ENCODE measurements around the gene MAN1A2.
A peak's percentile ranks its signal among the peaks of the same experiment; 100 is the strongest.

The MAN1A2 gene

DNA sequence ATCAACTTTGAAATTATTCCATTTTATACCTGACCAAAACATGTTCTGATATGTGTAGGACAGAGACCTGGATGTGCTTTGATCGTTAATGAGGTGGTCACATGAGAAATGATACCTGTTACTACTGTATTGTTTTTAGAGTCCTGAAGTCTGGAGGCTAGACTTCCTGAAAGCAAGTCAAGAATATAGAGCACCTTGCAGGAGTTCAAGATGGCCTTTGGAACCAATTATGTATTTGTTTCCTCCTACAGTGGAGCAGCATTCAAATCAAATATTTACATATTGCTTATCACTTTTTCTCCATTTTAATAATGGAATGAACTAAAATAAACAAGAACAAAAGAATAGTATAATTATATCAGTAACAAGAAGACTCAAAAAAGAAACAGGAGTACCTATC is 155.9 kb downstream of the MAN1A2 start:
- H3K9ac ChIP-seq (ENCODE audit: low read depth in 1 of 2, low read length in 2 of 2), result no peak overlapping the region
- H3K9me3 ChIP-seq (ENCODE audit: control insufficient read depth in 1 of 2, low read length in 2 of 2), result no peaks in the 10 kb centered on the region
- no peaks in the 10 kb centered on the region for H3K27me3 ChIP-seq (ENCODE audit: control insufficient read depth in 1 of 2, insufficient read depth in 2 of 2, low read length in 2 of 2)
- no peaks in the 10 kb centered on the region for H3K4me1 ChIP-seq (ENCODE audit: control insufficient read depth in 1 of 2, insufficient read depth in 2 of 2, low read length in 2 of 2)
- H3K27ac ChIP-seq (ENCODE audit: low read depth, low read length), result no peak overlapping the region
- H3K36me3 ChIP-seq (ENCODE audit: control insufficient read depth in 1 of 2, insufficient read depth in 2 of 2, low read length in 2 of 2), result peaks cover 0 to 10% of the 10 kb centered on the region in 2 donors
- H3K4me3 ChIP-seq (ENCODE audit: low read depth in 1 of 2, low read length in 2 of 2), result no peak overlapping the region

DNA sequence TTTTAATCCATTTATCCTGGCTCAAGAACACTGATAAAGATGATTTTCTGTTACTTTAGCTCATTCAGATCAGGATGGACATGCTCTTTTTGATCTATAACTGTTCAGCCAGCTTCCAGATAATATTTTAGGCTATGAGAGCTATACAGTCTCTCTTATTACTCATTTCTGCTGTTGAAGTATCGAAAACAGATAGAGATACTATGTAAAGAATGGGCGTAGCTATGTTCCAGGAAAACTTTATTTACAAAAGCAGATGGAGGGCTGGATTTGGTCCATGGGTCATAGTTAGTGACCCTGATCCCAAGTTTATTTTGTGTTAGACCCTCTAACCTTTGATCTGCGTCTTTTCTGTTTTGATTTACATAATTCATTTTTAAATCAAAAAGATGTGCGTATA is 159.8 kb downstream of the MAN1A2 start:
- no peaks in the 10 kb centered on the region for H3K4me1 ChIP-seq (ENCODE audit: control insufficient read depth in 1 of 2, insufficient read depth in 2 of 2, low read length in 2 of 2)
- H3K9ac ChIP-seq (ENCODE audit: low read depth in 1 of 2, low read length in 2 of 2), result no peak overlapping the region
- peaks cover 0 to 10% of the 10 kb centered on the region in 2 donors for H3K36me3 ChIP-seq (ENCODE audit: control insufficient read depth in 1 of 2, insufficient read depth in 2 of 2, low read length in 2 of 2)
- H3K27ac ChIP-seq (ENCODE audit: low read depth, low read length), result no peak overlapping the region
- H3K9me3 ChIP-seq (ENCODE audit: control insufficient read depth in 1 of 2, low read length in 2 of 2), result no peaks in the 10 kb centered on the region
- H3K4me3 ChIP-seq (ENCODE audit: low read depth in 1 of 2, low read length in 2 of 2), result no peak overlapping the region
- H3K27me3 ChIP-seq (ENCODE audit: control insufficient read depth in 1 of 2, insufficient read depth in 2 of 2, low read length in 2 of 2), result no peaks in the 10 kb centered on the region

DNA sequence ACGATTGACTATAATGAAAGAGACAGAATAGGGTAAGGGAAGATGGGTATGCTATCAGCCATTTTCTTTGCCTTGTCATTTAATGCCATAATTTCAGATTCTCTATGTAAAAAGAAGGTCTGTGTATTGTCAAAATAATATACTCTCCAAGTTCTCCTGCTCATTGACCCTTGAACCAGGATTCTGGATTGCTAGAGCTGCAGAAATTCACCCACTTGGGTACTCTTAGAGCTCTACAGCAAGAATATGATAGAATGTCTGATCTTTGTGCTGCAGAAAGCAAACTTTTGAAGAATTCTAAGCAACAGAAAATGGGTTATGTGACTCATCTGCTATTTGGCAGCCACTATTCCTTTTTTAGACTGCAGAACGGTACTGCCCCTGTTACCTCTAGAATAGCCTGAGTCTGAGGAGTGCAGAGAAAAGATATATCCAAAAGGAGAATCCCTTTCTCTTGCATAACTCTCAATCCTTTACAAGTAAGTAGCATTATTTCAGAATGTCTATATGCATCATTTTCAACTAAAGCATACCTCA is 160.4 kb downstream of the MAN1A2 start:
- H3K9ac ChIP-seq (ENCODE audit: low read depth in 1 of 2, low read length in 2 of 2), result no peak overlapping the region
- H3K4me1 ChIP-seq (ENCODE audit: control insufficient read depth in 1 of 2, insufficient read depth in 2 of 2, low read length in 2 of 2), result no peaks in the 10 kb centered on the region
- no peaks in the 10 kb centered on the region for H3K9me3 ChIP-seq (ENCODE audit: control insufficient read depth in 1 of 2, low read length in 2 of 2)
- H3K4me3 ChIP-seq (ENCODE audit: low read depth in 1 of 2, low read length in 2 of 2), result no peak overlapping the region
- H3K27ac ChIP-seq (ENCODE audit: low read depth, low read length), result no peak overlapping the region
- H3K27me3 ChIP-seq (ENCODE audit: control insufficient read depth in 1 of 2, insufficient read depth in 2 of 2, low read length in 2 of 2), result no peaks in the 10 kb centered on the region
- H3K36me3 ChIP-seq (ENCODE audit: control insufficient read depth in 1 of 2, insufficient read depth in 2 of 2, low read length in 2 of 2), result peaks cover 0 to 10% of the 10 kb centered on the region in 2 donors

DNA sequence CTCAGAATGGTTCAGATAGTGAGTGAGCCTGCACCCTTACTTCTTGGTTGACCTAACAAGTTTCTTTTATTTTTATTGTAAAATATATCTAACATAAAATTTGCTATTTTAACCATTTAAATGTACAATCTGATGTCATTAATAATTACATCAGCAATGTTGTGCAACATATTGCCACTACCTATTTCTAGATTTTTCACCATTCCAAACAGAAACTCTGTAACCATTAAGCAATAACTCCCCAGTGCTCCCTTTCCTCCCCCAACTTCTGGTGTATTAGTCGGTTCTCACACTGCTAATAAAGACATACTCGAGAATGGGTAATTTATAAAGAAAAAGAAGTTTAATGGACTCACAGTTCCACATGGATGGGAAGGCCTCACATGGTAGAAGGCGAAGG is 162.4 kb downstream of the MAN1A2 start:
- H3K4me3 ChIP-seq (ENCODE audit: low read depth in 1 of 2, low read length in 2 of 2), result no peak overlapping the region
- no peak overlapping the region for H3K27ac ChIP-seq (ENCODE audit: low read depth, low read length)
- H3K9ac ChIP-seq (ENCODE audit: low read depth in 1 of 2, low read length in 2 of 2), result no peak overlapping the region
- H3K4me1 ChIP-seq (ENCODE audit: control insufficient read depth in 1 of 2, insufficient read depth in 2 of 2, low read length in 2 of 2), result no peaks in the 10 kb centered on the region
- H3K36me3 ChIP-seq (ENCODE audit: control insufficient read depth in 1 of 2, insufficient read depth in 2 of 2, low read length in 2 of 2), result peaks cover 0 to 4% of the 10 kb centered on the region in 2 donors
- no peaks in the 10 kb centered on the region for H3K27me3 ChIP-seq (ENCODE audit: control insufficient read depth in 1 of 2, insufficient read depth in 2 of 2, low read length in 2 of 2)
- H3K9me3 ChIP-seq (ENCODE audit: control insufficient read depth in 1 of 2, low read length in 2 of 2), result no peaks in the 10 kb centered on the region

DNA sequence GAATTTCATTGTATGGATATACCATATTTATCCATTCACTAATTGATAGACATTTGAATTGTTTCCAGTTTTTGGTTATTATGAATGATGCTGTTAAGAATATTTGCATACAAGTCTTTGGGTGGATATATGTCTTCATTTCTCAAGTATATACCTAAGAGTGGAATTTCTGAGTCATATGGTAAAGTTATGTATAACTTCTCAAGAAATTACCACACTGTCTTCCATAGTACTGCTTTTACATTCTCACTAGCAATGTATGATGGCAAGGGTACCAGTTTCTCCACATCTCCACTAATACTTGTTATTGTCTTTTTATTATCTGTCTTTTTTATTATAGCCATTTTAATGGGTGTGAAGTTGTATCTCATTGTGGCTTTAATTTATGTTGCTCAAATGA is 164.0 kb downstream of the MAN1A2 start:
- H3K4me1 ChIP-seq (ENCODE audit: control insufficient read depth in 1 of 2, insufficient read depth in 2 of 2, low read length in 2 of 2), result no peaks in the 10 kb centered on the region
- no peak overlapping the region for H3K27ac ChIP-seq (ENCODE audit: low read depth, low read length)
- no peak overlapping the region for H3K4me3 ChIP-seq (ENCODE audit: low read depth in 1 of 2, low read length in 2 of 2)
- no peak overlapping the region for H3K9ac ChIP-seq (ENCODE audit: low read depth in 1 of 2, low read length in 2 of 2)
- H3K27me3 ChIP-seq (ENCODE audit: control insufficient read depth in 1 of 2, insufficient read depth in 2 of 2, low read length in 2 of 2), result no peaks in the 10 kb centered on the region
- H3K9me3 ChIP-seq (ENCODE audit: control insufficient read depth in 1 of 2, low read length in 2 of 2), result no peaks in the 10 kb centered on the region
- peaks cover 0 to 4% of the 10 kb centered on the region in 2 donors for H3K36me3 ChIP-seq (ENCODE audit: control insufficient read depth in 1 of 2, insufficient read depth in 2 of 2, low read length in 2 of 2)

DNA sequence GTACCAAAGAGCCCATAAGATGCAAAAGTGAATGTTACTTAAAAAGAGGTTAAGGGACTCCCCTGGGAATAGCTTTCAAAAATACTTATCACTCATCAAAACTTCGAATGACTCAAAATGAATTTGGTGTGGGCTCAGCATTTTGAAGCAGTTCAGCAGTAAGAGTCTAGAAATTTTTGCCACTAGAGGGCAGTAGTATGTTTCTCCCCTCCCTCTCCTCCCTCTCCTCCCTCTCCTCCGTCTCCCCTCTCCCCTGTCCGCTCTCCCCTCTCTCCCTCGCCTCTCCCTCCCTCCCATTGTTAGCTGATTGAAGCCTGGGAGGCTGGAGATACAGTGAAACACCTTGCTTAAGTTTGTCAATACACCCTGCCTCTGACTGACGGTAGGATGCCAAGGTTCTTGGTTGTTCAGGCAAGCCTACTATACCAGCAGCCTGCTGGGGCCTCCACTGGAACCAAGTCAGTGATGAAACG is 167.8 kb downstream of the MAN1A2 start:
- Histone ChIP-seq H3K27ac (ENCODE audit: low read depth, low read length) (no peak overlapping the region), H3K4me3 (ENCODE audit: low read depth in 1 of 2, low read length in 2 of 2) (no peak overlapping the region), H3K27me3 (ENCODE audit: control insufficient read depth in 1 of 2, insufficient read depth in 2 of 2, low read length in 2 of 2) (no peaks in the 10 kb centered on the region), H3K4me1 (ENCODE audit: control insufficient read depth in 1 of 2, insufficient read depth in 2 of 2, low read length in 2 of 2) (peaks cover 6 to 9% of the 10 kb centered on the region in 2 donors), H3K9me3 (ENCODE audit: control insufficient read depth in 1 of 2, low read length in 2 of 2) (no peaks in the 10 kb centered on the region), H3K9ac (ENCODE audit: low read depth in 1 of 2, low read length in 2 of 2) (no peak overlapping the region), H3K36me3 (ENCODE audit: control insufficient read depth in 1 of 2, insufficient read depth in 2 of 2, low read length in 2 of 2) (no peaks in the 10 kb centered on the region)

DNA sequence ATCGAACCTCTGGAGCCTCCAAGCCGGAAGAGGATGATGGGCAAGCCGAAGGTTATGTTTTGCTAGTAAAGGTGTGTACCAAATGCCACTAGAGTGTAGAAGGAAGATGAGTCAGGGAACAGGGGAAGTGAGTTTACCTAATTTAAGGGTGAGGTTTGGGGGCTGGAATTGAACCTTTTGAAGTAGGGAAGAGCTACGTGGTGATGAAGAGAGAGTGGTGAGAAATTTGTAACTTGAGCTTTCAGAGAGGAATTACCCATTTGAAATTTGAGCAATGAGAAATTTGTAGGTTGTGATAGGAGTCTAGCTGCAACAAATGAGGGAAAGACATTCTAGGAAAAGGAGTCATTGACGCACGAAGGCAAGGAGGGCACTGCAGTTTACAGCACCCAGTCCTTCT is 168.6 kb downstream of the MAN1A2 start:
- H3K27ac ChIP-seq (ENCODE audit: low read depth, low read length), result no peak overlapping the region
- H3K36me3 ChIP-seq (ENCODE audit: control insufficient read depth in 1 of 2, insufficient read depth in 2 of 2, low read length in 2 of 2), result no peaks in the 10 kb centered on the region
- no peaks in the 10 kb centered on the region for H3K9me3 ChIP-seq (ENCODE audit: control insufficient read depth in 1 of 2, low read length in 2 of 2)
- no peak overlapping the region for H3K4me3 ChIP-seq (ENCODE audit: low read depth in 1 of 2, low read length in 2 of 2)
- H3K9ac ChIP-seq (ENCODE audit: low read depth in 1 of 2, low read length in 2 of 2), result no peak overlapping the region
- H3K27me3 ChIP-seq (ENCODE audit: control insufficient read depth in 1 of 2, insufficient read depth in 2 of 2, low read length in 2 of 2), result no peaks in the 10 kb centered on the region
- H3K4me1 ChIP-seq (ENCODE audit: control insufficient read depth in 1 of 2, insufficient read depth in 2 of 2, low read length in 2 of 2), result peaks cover 6 to 9% of the 10 kb centered on the region in 2 donors

DNA sequence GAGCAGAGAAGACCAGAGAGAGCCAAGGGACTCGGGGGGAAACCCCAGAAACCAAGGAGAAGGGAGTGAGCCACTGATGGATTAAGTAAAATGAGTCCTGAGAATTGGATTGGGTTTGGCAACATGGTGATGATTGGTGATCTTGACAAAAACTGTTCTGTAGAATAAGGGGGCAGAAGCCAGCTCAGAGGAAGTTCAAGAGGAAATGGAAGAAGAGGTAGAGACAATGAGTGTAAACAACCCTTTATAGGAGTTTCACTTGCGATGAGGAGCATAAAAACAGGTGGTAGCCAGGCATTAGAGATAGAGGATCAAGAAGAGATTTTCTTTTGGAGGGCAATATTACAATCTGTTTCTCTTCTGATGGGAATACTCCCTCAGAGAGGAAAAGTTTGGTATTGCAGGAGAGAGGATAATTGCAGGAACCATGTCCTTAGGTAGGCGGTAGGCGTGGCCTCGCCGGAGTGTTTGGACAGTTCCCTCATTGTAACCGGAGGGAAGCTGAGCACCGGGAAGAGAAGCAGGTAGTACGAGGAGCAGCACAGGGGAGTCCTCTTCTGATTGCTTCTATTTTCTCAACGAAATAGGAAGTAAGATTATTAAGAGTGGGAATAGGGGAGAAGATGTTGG is 170.2 kb downstream of the MAN1A2 start:
- no peak overlapping the region for H3K27ac ChIP-seq (ENCODE audit: low read depth, low read length)
- H3K4me3 ChIP-seq (ENCODE audit: low read depth in 1 of 2, low read length in 2 of 2), result peak overlapping the region in 1 of 2 donors; percentile 23
- no peaks in the 10 kb centered on the region for H3K27me3 ChIP-seq (ENCODE audit: control insufficient read depth in 1 of 2, insufficient read depth in 2 of 2, low read length in 2 of 2)

DNA sequence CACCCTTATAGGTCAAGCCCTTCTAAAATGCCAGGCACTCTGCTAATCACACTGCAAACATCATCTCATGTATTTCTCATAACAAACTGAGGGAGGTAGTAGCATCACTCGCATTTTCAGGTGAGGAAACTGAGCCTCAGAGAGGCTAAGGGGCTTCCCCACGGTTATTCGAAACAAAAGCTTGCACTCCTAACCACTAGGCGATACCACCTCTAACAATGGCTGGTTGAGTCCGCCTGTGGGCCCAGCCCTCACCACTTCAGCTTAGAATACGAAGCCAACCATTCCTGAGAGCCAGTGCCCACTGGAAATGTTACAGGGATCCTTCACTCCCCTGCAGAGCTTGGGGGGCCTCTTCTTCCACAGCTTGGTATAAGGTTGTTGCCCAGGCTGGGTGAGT is 173.3 kb downstream of the MAN1A2 start:
- Histone ChIP-seq H3K4me3 (ENCODE audit: low read depth in 1 of 2, low read length in 2 of 2) (no peak overlapping the region), H3K4me1 (ENCODE audit: control insufficient read depth in 1 of 2, insufficient read depth in 2 of 2, low read length in 2 of 2) (peaks cover 6 to 9% of the 10 kb centered on the region in 2 donors), H3K9ac (ENCODE audit: low read depth in 1 of 2, low read length in 2 of 2) (no peak overlapping the region), H3K27me3 (ENCODE audit: control insufficient read depth in 1 of 2, insufficient read depth in 2 of 2, low read length in 2 of 2) (no peaks in the 10 kb centered on the region), H3K36me3 (ENCODE audit: control insufficient read depth in 1 of 2, insufficient read depth in 2 of 2, low read length in 2 of 2) (no peaks in the 10 kb centered on the region), H3K27ac (ENCODE audit: low read depth, low read length) (no peak overlapping the region), H3K9me3 (ENCODE audit: control insufficient read depth in 1 of 2, low read length in 2 of 2) (no peaks in the 10 kb centered on the region)

More for the DNA sequence above, 170.2 kb downstream of the MAN1A2 start:
- Histone ChIP-seq H3K36me3 (ENCODE audit: control insufficient read depth in 1 of 2, insufficient read depth in 2 of 2, low read length in 2 of 2) (no peaks in the 10 kb centered on the region), H3K9me3 (ENCODE audit: control insufficient read depth in 1 of 2, low read length in 2 of 2) (no peaks in the 10 kb centered on the region), H3K4me1 (ENCODE audit: control insufficient read depth in 1 of 2, insufficient read depth in 2 of 2, low read length in 2 of 2) (peaks cover 6 to 9% of the 10 kb centered on the region in 2 donors), H3K9ac (ENCODE audit: low read depth in 1 of 2, low read length in 2 of 2) (no peak overlapping the region)

DNA sequence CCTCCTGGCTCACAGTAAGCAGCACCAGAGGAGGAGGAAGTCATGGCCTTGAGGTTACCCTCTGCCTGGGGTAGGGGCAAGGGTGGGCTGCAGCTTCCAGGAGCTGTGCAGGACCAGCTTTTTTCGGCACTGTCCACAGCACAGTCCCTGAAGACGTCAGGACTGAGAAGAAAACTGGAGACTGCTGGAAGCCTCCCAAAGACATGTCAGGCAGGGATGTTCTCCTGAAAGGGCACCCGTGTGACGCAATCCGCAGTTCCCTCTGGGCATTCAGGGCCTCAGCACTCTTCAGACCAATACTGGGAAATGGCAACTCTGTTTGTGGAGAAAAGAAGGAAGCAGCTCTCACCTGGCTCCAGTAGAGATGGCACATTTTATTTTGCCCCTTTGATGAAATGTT is 173.8 kb downstream of the MAN1A2 start:
- H3K4me3 ChIP-seq (ENCODE audit: low read depth in 1 of 2, low read length in 2 of 2), result no peak overlapping the region
- H3K4me1 ChIP-seq (ENCODE audit: control insufficient read depth in 1 of 2, insufficient read depth in 2 of 2, low read length in 2 of 2), result peaks cover 6 to 9% of the 10 kb centered on the region in 2 donors
- no peak overlapping the region for H3K9ac ChIP-seq (ENCODE audit: low read depth in 1 of 2, low read length in 2 of 2)
- H3K36me3 ChIP-seq (ENCODE audit: control insufficient read depth in 1 of 2, insufficient read depth in 2 of 2, low read length in 2 of 2), result no peaks in the 10 kb centered on the region
- no peaks in the 10 kb centered on the region for H3K27me3 ChIP-seq (ENCODE audit: control insufficient read depth in 1 of 2, insufficient read depth in 2 of 2, low read length in 2 of 2)
- no peak overlapping the region for H3K27ac ChIP-seq (ENCODE audit: low read depth, low read length)
- H3K9me3 ChIP-seq (ENCODE audit: control insufficient read depth in 1 of 2, low read length in 2 of 2), result no peaks in the 10 kb centered on the region

Measured in duodenal mucosa (tissue), 2 donors.